HEK293T (cell line): ENCODE data around the gene LKAAEAR1.

Source experiments
- ELF4 ChIP-seq: fragments of 450-650 bp; IDR thresholded peaks from 2 replicates; pipeline ENCODE4 v1.6.1; 2017; ENCODE audit warnings: antibody characterized with exemption
- FOXM1 ChIP-seq: fragments of 450-650 bp; IDR thresholded peaks from 2 replicates; pipeline ENCODE4 v1.6.1; 2017; ENCODE audit warnings: mild to moderate bottlenecking, borderline replicate concordance
- HDGF ChIP-seq: fragments of 450-650 bp; IDR thresholded peaks from 2 replicates; pipeline ENCODE4 v1.6.1; 2017; ENCODE audit warnings: antibody characterized with exemption, borderline replicate concordance
- L3MBTL2 ChIP-seq: fragments of 450-650 bp; conservative IDR thresholded peaks from 2 replicates; pipeline ENCODE4 v1.6.1; 2016; ENCODE audit warnings: mild to moderate bottlenecking
- SP1 ChIP-seq: fragments of 450-650 bp; IDR thresholded peaks from 2 replicates; pipeline ENCODE4 v1.6.1; 2017
- SUZ12 ChIP-seq: fragments of 450-650 bp; IDR thresholded peaks from 2 replicates; pipeline ENCODE4 v1.6.1; 2016; ENCODE audit warnings: mild to moderate bottlenecking
- TARDBP ChIP-seq: fragments of 450-650 bp; IDR thresholded peaks from 2 replicates; pipeline ENCODE4 v1.6.1; 2016
- ZNF384 ChIP-seq: fragments of 450-650 bp; IDR thresholded peaks from 2 replicates; pipeline ENCODE4 v1.6.1; 2016

DNA sequence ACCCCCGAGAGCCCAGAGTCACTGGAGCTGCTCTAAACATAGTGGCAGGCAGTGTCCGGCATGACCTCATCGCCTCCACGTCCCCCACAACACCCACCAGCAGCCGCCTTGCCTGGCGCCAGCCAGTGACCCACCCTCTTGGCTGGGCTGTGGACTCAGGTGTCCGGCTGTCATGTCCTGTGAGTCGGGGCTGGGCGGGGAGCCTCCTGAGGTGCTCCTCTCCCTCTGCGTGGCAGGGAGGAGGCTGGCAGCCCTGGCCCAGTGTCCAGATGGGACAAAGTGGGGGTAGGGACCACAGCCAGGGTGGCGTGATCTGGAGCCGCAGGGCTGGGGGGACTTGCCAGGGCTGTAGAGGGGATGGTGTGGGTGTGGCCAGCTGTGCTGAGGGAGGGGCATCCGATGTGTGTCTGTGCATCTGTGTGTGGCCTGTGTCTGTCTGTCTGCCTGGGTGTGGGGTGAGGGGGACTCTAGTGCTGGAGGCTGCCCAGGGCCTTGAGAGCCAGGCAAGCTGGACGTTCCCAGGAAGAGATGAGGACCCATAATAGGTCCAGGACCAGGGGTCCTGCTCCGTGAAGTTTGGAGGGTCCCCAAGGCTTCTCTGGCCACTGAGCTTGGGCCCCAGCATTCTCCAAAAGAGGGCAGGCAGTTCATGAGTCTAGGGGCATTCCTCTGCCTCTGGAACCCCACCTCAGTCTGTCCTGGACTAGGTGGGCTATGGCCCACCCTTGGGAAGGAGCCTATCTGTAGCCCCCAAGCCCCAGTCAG is 32.5 kb downstream of the LKAAEAR1 start:
- TF ChIP-seq SP1 (no peak), SUZ12 (no peak), ELF4 (no peak), HDGF (no peak), TARDBP (no peak), FOXM1 (no peak), ZNF384 (no peak), L3MBTL2 (no peak)
